ENCODE measurements around the gene HCFC2.

The HCFC2 gene

DNA sequence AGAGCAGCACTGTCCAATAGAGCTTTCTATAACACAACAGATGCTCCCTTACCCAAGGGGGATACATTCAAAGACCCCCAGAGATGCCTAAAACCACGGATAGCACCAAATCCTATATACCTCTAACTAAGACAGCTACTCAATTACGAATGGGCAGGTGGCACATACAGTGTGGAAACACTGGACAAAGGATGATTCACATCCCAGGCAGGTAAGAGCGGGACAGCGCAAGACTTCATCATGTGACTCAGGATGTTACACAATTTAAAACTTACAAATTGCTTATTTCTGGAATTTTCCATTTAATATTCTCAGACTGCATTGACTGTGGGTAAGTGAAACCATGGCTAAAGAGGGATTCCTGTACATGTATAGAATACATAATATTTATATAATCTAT, 5.5 kb upstream of the HCFC2 start:
- no peaks in the 10 kb centered on the region for H3K79me2 ChIP-seq (ENCODE audit: insufficient read depth, low read length)
- H3K9ac ChIP-seq (ENCODE audit: low read length) = no peak overlapping the region
- H3K9me2 ChIP-seq (ENCODE audit: low read depth, low read length) = no peaks in the 10 kb centered on the region
- no peak overlapping the region for H3K4me3 ChIP-seq (ENCODE audit: low read depth, low read length, poor library complexity, severe bottlenecking)
- no peaks in the 10 kb centered on the region for H3F3A ChIP-seq (ENCODE audit: insufficient read depth, low read length)
- H2AFZ ChIP-seq (ENCODE audit: low read length) = no peak overlapping the region
- H3K36me3 ChIP-seq (ENCODE audit: insufficient read depth, low read length) = no peaks in the 10 kb centered on the region
- no peaks in the 10 kb centered on the region for H4K20me1 ChIP-seq (ENCODE audit: insufficient read depth, low read length)
- no peaks in the 10 kb centered on the region for H3K9me3 ChIP-seq (ENCODE audit: low read length)
- H3K27me3 ChIP-seq (ENCODE audit: insufficient read depth, low read length) = no peaks in the 10 kb centered on the region
- H3K4me2 ChIP-seq (ENCODE audit: low read length) = no peak overlapping the region
- no peak for TF ChIP-seq EZH2 (IDR thresholded peaks at IDR 0.05; ENCODE audit: borderline replicate concordance, low read length)
- TF ChIP-seq, protein P1, sequence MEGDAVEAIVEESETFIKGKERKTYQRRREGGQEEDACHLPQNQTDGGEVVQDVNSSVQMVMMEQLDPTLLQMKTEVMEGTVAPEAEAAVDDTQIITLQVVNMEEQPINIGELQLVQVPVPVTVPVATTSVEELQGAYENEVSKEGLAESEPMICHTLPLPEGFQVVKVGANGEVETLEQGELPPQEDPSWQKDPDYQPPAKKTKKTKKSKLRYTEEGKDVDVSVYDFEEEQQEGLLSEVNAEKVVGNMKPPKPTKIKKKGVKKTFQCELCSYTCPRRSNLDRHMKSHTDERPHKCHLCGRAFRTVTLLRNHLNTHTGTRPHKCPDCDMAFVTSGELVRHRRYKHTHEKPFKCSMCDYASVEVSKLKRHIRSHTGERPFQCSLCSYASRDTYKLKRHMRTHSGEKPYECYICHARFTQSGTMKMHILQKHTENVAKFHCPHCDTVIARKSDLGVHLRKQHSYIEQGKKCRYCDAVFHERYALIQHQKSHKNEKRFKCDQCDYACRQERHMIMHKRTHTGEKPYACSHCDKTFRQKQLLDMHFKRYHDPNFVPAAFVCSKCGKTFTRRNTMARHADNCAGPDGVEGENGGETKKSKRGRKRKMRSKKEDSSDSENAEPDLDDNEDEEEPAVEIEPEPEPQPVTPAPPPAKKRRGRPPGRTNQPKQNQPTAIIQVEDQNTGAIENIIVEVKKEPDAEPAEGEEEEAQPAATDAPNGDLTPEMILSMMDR (IDR thresholded peaks at IDR 0.05; ENCODE audit: low read length) = no peak
- no peaks in the 10 kb centered on the region for H3K4me1 ChIP-seq (ENCODE audit: insufficient read depth, low read length, severe bottlenecking)
- H3K27ac ChIP-seq (ENCODE audit: low read depth, low read length, poor library complexity, severe bottlenecking) = no peak overlapping the region

DNA sequence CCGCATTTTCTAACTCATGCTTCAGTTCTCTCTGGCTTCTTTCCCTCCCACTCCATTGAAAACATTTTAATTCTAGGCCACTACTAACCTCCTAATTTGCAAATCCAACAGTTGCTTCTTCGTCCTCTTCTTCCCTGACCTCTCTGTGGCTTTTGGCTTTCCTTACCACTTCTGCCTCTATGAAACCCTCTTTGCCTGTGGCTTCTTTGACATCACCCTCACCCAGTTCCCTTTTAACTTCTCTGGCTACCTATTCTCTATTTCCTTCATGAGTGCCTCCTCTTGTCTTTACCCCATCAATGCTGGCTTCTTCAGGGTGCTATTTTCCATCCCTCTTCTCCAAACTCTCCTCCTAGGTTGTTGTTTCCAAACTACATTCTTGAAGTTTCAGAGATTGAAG, 4.4 kb upstream of the HCFC2 start:
- Histone ChIP-seq H3K9me3 (ENCODE audit: low read length) (no peaks in the 10 kb centered on the region), H3K9me2 (ENCODE audit: low read depth, low read length) (no peaks in the 10 kb centered on the region), H3K9ac (ENCODE audit: low read length) (no peak overlapping the region), H3K79me2 (ENCODE audit: insufficient read depth, low read length) (no peaks in the 10 kb centered on the region), H3K4me2 (ENCODE audit: low read length) (no peak overlapping the region), H2AFZ (ENCODE audit: low read length) (no peak overlapping the region), H3K27ac (ENCODE audit: low read depth, low read length, poor library complexity, severe bottlenecking) (no peak overlapping the region), H3K36me3 (ENCODE audit: insufficient read depth, low read length) (no peaks in the 10 kb centered on the region), H3F3A (ENCODE audit: insufficient read depth, low read length) (no peaks in the 10 kb centered on the region), H3K4me1 (ENCODE audit: insufficient read depth, low read length, severe bottlenecking) (no peaks in the 10 kb centered on the region), H4K20me1 (ENCODE audit: insufficient read depth, low read length) (no peaks in the 10 kb centered on the region), H3K4me3 (ENCODE audit: low read depth, low read length, poor library complexity, severe bottlenecking) (no peak overlapping the region), H3K27me3 (ENCODE audit: insufficient read depth, low read length) (no peaks in the 10 kb centered on the region)
- TF ChIP-seq, protein P1 (IDR thresholded peaks at IDR 0.05; ENCODE audit: low read length) = no peak
- TF ChIP-seq EZH2 (IDR thresholded peaks at IDR 0.05; ENCODE audit: borderline replicate concordance, low read length) = no peak

DNA sequence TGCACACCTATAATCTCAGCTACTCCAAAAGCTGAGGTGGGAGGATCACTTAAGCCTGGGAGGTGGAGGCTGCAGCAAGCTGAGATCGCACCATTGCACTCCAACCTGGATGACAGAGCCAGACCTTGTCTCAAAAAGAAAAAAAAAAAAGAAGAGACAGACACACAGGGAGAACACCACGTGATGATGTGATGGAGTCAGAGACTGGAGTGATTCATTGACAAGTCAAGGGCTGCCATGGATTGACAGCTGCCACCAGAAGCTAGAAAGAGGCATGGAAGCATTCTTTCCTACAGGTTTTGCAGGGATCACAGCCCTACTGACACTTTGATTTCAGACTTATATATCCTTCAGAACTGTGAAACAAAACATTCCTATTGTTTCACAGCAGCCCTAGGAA, 3.5 kb upstream of the HCFC2 start:
- H4K20me1 ChIP-seq (ENCODE audit: insufficient read depth, low read length) = no peaks in the 10 kb centered on the region
- H3K9me3 ChIP-seq (ENCODE audit: low read length) = no peaks in the 10 kb centered on the region
- no peaks in the 10 kb centered on the region for H3K27me3 ChIP-seq (ENCODE audit: insufficient read depth, low read length)
- H3K36me3 ChIP-seq (ENCODE audit: insufficient read depth, low read length) = no peaks in the 10 kb centered on the region
- H3K79me2 ChIP-seq (ENCODE audit: insufficient read depth, low read length) = no peaks in the 10 kb centered on the region
- no peak overlapping the region for H3K27ac ChIP-seq (ENCODE audit: low read depth, low read length, poor library complexity, severe bottlenecking)
- no peaks in the 10 kb centered on the region for H3K9me2 ChIP-seq (ENCODE audit: low read depth, low read length)
- H3K9ac ChIP-seq (ENCODE audit: low read length) = no peak overlapping the region
- H3K4me2 ChIP-seq (ENCODE audit: low read length) = no peak overlapping the region
- H3K4me1 ChIP-seq (ENCODE audit: insufficient read depth, low read length, severe bottlenecking) = peaks cover 8% of the 10 kb centered on the region
- no peak overlapping the region for H3K4me3 ChIP-seq (ENCODE audit: low read depth, low read length, poor library complexity, severe bottlenecking)
- TF ChIP-seq EZH2 (IDR thresholded peaks at IDR 0.05; ENCODE audit: borderline replicate concordance, low read length) = no peak
- TF ChIP-seq, protein P1 (IDR thresholded peaks at IDR 0.05; ENCODE audit: low read length) = no peak
- no peaks in the 10 kb centered on the region for H3F3A ChIP-seq (ENCODE audit: insufficient read depth, low read length)
- no peak overlapping the region for H2AFZ ChIP-seq (ENCODE audit: low read length)
